Measurements from ENCODE around the gene RTN4IP1. TPM values are rescaled to one million over a fixed set of nuclear protein-coding genes. Genes with fewer than 3 reads are reported as not detected.
A peak's percentile ranks its signal among the peaks of the same experiment; 100 is the strongest.

The RTN4IP1 gene
- total and polyA plus RNA-seq, 10 of the 15 experiments (the other 5 are each of a cell fraction or from before 2014, with no cell fraction given): 8.2 to 17.0 (median 9.8) TPM

DNA sequence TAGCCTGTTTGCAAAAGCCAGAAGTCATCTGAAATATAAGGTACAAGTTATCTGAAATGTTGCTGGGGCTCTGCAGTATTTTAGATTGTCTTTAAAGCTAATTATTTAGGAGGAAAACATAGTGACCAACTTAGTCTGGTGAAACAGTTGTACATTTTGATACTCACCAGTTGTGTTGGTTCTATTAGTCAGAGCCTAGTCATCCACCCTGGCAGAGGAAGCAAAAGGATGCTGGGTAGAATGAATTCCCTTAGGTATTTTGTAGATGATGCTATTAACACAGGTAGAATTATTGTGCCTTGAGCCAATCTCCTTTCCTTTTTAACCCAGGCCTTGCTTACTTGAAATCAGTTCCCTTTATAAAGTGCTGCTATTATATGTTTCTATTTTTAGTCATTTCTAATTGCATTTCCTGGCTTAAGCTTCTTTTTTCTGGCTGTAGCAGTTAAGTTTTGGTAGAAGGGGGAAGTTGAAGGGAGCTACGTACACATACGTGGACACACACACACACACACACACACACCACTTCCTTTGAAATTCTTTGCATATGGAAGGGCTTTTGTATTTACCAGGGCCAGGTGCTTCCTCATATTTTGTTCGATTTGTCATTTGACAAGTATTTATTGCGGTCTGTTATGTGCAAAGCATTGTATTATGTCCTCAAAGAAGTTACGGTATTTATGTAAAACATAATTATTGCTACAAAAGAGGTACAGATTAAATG, 82.4 kb downstream of the RTN4IP1 start:
- intact Hi-C loops (cut with micrococcal nuclease; ENCODE audit: unreplicated experiment): no loop called here
- Histone ChIP-seq H3K27ac (ENCODE audit: control insufficient read depth, insufficient read depth) (no peak overlapping the region), H3K4me3 (no peak overlapping the region), H2AFZ (ENCODE audit: control insufficient read depth, low read depth, low read length) (no peak overlapping the region), H3K79me2 (ENCODE audit: control insufficient read depth, insufficient read depth, low read length) (no peaks in the 10 kb centered on the region), H3K9me3 (replicated peaks; ENCODE audit: control insufficient read depth, insufficient read depth, low read length) (no peaks in the 10 kb centered on the region; the same call in 2 of the 3 replicates), H4K20me1 (ENCODE audit: control insufficient read depth, insufficient read depth) (no peaks in the 10 kb centered on the region), H3K9ac (ENCODE audit: control insufficient read depth, insufficient read depth, low read length) (no peak overlapping the region), H3K4me2 (ENCODE audit: control insufficient read depth, insufficient read depth) (no peak overlapping the region), H3K36me3 (ENCODE audit: control insufficient read depth in 2 of 2, insufficient read depth in 2 of 2, low read length in 1 of 2) (peaks cover 0 to 47% of the 10 kb centered on the region in 2 experiments; a peak in 3 of 4 replicates), H3K4me1 (ENCODE audit: control insufficient read depth, insufficient read depth, low read length) (no peaks in the 10 kb centered on the region), H3K27me3 (replicated peaks in 1 of 2; ENCODE audit: control insufficient read depth in 2 of 2, insufficient read depth in 2 of 2, low read length in 1 of 2) (no peaks in the 10 kb centered on the region)
- FAIRE-seq: no peak
- WGBS (ENCODE audit: insufficient coverage, insufficient replicate concordance, low lambda C conversion rate, missing lambda C conversion rate): 16% methylated on average over 5 of the region's 5 CpGs
- peak; percentile 18 for ATAC-seq
- CTCF ChIA-PET: interaction anchor here (1.1 kb wide), 1 partner anchor 33 kb away, joined by 3 read pairs; no protein-coding TSS in a partner anchor
- SMC1A ChIA-PET (ENCODE audit: uncharacterized antibody, unreplicated experiment): interaction anchor here (1.3 to 1.5 kb wide), 3 partner anchors 10 to 34 kb away, joined by 3 to 4 read pairs (median 4); no protein-coding TSS in a partner anchor
- TF ChIP-seq HDGF (IDR thresholded peaks at IDR 0.05): no peak
- no peak for TF ChIP-seq MEF2B (IDR thresholded peaks at IDR 0.05; ENCODE audit: partially characterized antibody, poor library complexity, severe bottlenecking)
- TF ChIP-seq, protein P1, sequence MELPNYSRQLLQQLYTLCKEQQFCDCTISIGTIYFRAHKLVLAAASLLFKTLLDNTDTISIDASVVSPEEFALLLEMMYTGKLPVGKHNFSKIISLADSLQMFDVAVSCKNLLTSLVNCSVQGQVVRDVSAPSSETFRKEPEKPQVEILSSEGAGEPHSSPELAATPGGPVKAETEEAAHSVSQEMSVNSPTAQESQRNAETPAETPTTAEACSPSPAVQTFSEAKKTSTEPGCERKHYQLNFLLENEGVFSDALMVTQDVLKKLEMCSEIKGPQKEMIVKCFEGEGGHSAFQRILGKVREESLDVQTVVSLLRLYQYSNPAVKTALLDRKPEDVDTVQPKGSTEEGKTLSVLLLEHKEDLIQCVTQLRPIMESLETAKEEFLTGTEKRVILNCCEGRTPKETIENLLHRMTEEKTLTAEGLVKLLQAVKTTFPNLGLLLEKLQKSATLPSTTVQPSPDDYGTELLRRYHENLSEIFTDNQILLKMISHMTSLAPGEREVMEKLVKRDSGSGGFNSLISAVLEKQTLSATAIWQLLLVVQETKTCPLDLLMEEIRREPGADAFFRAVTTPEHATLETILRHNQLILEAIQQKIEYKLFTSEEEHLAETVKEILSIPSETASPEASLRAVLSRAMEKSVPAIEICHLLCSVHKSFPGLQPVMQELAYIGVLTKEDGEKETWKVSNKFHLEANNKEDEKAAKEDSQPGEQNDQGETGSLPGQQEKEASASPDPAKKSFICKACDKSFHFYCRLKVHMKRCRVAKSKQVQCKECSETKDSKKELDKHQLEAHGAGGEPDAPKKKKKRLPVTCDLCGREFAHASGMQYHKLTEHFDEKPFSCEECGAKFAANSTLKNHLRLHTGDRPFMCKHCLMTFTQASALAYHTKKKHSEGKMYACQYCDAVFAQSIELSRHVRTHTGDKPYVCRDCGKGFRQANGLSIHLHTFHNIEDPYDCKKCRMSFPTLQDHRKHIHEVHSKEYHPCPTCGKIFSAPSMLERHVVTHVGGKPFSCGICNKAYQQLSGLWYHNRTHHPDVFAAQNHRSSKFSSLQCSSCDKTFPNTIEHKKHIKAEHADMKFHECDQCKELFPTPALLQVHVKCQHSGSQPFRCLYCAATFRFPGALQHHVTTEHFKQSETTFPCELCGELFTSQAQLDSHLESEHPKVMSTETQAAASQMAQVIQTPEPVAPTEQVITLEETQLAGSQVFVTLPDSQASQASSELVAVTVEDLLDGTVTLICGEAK (IDR thresholded peaks at IDR 0.05; ENCODE audit: borderline replicate concordance): no peak
- TF ChIP-seq BHLHE40 (IDR thresholded peaks at IDR 0.05; ENCODE audit: borderline replicate concordance in 1 of 2, low read depth in 2 of 2, low read length in 1 of 2): no peak
- no peak for TF ChIP-seq RB1 (IDR thresholded peaks at IDR 0.05; ENCODE audit: borderline replicate concordance)
- TF ChIP-seq NR2C1 (IDR thresholded peaks at IDR 0.05): no peak
- TF ChIP-seq, protein P2, sequence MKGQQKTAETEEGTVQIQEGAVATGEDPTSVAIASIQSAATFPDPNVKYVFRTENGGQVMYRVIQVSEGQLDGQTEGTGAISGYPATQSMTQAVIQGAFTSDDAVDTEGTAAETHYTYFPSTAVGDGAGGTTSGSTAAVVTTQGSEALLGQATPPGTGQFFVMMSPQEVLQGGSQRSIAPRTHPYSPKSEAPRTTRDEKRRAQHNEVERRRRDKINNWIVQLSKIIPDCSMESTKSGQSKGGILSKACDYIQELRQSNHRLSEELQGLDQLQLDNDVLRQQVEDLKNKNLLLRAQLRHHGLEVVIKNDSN (IDR thresholded peaks at IDR 0.05; ENCODE audit: borderline replicate concordance, extremely low read length, insufficient read depth, low read depth, low read length): no peak
- TF ChIP-seq CBX5 (IDR thresholded peaks at IDR 0.05; ENCODE audit: low read depth): no peak
- in situ Hi-C loops (cut with MboI): no loop called here
- BruUV-seq (replicated peaks): no TSS peak
- no peak for DNase-seq (ENCODE audit: low read depth, low spot score)
- RAD21 ChIA-PET (ENCODE audit: unreplicated experiment): interaction anchor here (0.6 kb wide), 1 partner anchor 33 kb away, joined by 3 read pairs; no protein-coding TSS in a partner anchor
- POLR2A ChIA-PET: interaction anchor here (1.7 kb wide), 1 partner anchor 12 kb away, joined by 5 read pairs; no protein-coding TSS in a partner anchor

Data from GM12878 (cell line).